NCI-H2196 (cell line): ENCODE measurements around the gene HHAT.
"Not testable (repeated sequence)": the region's sequence is repeated elsewhere in the genome, so short reads cannot be mapped to it uniquely, and the experiment has no call there.

ENCODE experiments used
- DNase-seq: peaks from one replicate; lab custom pipeline; 2025; ENCODE audit not compliant: unreplicated experiment; lab: John Stamatoyannopoulos, UW

The HHAT gene

DNA sequence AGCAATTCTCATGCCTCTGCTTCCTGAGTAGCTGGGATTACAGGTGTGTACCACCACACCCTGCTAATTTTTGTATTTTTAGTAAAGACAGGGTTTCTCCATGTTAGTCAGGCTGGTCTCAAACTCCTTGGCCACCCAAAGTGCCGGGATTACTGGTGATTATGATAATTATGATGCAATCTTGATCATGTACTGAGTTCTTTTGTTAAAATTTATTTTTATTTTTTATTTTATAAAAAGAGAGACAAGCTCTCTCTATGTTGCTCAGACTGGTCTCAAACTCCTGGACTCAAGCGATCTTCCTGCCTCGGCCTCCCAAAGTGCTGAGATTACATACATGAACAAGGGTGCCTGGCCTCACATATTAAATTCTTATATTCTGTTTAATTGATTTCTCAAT is 25.6 kb downstream of the HHAT start:
- not testable (repeated sequence) for DNase-seq

GRCh38 chr1:210358626-210359025 is 29.9 kb downstream of the HHAT start:
- no peak for DNase-seq

DNA sequence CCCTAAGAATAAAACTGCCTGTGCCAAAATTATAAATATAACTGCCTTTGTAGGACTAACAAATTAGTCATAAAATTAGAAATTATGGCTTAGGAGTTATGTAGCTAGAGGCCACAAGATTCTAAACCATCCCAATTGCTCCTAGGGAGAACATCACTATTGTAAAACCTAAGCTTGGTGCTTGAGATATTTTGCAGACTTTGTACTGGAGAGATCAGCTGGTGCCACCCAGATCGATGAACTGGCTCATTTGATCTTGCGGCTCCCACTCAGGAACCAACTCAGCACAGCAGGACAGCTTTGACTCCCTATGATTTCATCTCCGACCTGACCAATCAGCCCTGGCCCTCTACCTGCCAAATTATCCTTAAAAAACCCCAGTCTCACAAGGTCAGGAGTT is 30.6 kb downstream of the HHAT start:
- DNase-seq = no peak

DNA sequence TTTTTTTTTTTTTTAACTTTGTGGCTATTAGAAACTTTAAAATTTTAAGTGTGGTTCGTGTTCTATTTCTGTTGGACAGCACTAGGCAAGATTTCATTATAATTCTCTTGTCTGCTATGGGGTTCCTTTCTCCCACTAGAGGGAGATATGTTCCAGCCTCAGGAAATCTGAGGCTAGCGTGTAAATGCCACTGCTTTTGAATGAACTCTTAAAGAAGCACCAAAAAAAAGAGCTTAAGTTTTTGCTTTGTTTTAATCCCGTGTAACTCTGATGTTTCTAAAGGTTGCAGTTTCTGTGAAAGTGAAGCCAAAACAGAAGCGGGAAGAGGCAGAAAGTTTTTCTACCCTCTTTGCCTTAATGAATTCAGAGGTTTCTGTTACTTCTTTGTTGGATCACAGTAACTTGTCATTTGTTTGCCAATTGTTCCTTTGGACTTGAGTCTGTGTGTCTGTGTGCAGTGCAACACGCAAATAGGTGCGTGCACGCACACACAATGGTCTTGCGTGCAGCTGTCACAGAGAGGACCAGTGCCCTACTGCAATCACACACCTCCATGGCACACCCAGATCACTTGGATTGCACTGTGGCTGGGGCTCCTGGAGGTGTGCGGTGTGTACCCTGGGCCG is 32.3 kb downstream of the HHAT start:
- DNase-seq = peak; percentile 31

GRCh38 chr1:210361665-210362064 is 33.0 kb downstream of the HHAT start:
- no peak for DNase-seq

- DNase-seq = no peak
These were observed 33.8 kb downstream of the HHAT start for GRCh38 chr1:210362526-210362925.

- no peak for DNase-seq
These were observed 34.4 kb downstream of the HHAT start for GRCh38 chr1:210363119-210363518.

- no peak for DNase-seq
These were observed 35.8 kb downstream of the HHAT start for GRCh38 chr1:210364479-210364878.

DNA sequence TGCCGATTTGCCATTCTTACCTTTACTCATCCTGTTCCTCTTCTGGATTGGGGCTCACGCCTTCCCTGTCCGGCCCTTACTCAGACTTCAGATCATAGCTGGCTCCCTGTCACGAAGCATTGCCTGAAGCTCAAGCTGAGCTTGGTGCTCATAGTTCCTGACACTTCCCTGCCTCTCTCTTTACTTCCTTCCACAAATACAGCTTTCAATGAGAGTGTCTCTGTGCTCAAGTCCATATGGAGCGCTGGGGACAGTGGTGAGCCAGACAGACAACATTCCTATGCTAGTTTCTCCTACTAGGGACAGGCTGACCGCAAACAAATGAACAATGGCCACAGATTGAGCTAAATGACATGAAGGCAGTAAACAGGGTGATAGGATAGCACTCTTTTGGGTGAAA is 38.1 kb downstream of the HHAT start:
- DNase-seq = no peak

GRCh38 chr1:210367566-210367965 is 38.9 kb downstream of the HHAT start:
- no peak for DNase-seq

- no peak for DNase-seq
These were observed 40.7 kb downstream of the HHAT start for GRCh38 chr1:210369425-210369824.

- no peak for DNase-seq
These were observed 43.2 kb downstream of the HHAT start for GRCh38 chr1:210371916-210372315.

DNA sequence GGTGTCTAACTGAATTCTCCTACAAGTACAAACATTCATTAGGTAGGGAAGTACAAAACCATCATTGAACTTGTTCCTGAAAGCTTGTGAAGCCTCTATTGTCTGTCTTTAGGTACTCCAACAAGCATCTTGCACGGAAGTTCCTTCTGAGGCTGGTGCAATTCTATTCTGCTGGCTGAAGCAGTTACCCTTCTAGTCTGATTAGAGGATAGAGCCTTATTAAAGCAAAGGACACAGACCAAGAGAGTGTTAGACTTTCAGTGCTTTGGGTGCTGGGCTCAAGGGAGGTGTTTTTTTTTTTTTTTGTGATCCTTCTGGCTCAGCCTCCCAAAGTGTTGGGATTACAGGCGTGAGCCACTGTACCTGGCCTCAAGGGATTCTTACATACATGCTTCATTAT is 43.8 kb downstream of the HHAT start:
- DNase-seq = no peak

DNA sequence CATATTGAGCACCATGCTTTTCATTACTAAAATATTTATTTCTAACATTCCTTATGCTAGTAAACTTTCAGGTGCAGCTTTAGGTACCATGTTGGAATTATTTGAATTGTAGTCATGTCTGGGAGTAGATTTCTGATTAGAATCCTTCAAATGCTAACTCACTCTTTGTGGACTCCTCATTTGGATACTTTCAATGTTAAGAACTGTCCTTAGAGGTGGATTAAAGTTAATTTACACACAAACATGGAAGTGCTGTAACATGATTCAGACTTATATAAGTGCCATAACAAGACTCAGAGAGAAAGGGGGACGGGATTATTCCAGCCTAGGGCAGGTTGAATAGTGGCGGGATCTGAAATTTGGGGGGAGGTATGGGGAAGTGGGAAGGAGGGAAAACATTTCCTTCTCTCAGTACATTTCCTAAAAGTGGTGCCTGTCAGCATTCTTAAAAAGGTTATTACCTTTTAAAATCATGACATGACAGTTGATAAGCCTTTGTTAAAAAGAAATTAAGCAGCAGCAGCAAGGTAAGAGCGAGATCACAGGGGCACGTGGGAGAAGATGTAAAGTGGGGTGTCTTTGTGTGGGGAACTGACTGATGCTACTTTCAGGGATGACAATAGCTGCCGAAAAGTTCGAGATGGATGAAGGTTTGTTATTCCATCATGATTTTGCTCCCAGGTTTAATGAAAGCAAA is 44.4 kb downstream of the HHAT start:
- DNase-seq = no peak

- no peak for DNase-seq
These were observed 44.9 kb downstream of the HHAT start for GRCh38 chr1:210373628-210373877.

- DNase-seq = peak; percentile 40
These were observed 45.3 kb downstream of the HHAT start for GRCh38 chr1:210373878-210374599.

- DNase-seq = no peak
These were observed 45.9 kb downstream of the HHAT start for GRCh38 chr1:210374600-210374953.

- no peak for DNase-seq
These were observed 48.2 kb downstream of the HHAT start for GRCh38 chr1:210376836-210377372.

DNA sequence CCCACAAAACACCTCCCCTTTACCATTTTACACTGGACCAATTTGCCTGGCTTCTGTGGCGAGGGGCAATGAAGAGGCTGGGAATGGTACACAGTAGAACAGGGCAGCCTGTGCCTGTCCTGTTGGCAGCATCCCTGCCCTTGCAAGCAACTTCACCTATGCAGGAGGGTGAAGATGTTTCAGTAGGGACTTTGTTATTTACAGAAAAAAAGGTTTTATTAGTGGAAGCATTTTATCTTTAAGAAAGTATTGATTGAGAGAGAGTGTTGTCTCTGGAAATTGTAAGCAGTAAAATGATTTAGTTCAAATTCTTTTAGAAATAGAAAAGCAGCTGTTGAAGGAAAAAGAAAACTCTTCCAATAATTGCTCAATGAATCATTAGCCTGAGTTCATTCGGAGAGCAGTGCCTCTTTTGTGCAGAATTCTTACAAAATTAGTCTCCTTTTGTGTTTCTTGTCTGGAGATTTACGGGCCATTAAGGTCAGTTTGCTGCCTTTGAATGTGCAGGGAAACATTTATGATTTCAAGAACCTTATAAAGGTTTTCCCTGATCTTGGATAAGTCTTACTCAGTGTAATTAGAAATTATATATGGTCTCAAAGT is 49.1 kb downstream of the HHAT start:
- no peak for DNase-seq

GRCh38 chr1:210378736-210379135 is 50.0 kb downstream of the HHAT start:
- no peak for DNase-seq

DNA sequence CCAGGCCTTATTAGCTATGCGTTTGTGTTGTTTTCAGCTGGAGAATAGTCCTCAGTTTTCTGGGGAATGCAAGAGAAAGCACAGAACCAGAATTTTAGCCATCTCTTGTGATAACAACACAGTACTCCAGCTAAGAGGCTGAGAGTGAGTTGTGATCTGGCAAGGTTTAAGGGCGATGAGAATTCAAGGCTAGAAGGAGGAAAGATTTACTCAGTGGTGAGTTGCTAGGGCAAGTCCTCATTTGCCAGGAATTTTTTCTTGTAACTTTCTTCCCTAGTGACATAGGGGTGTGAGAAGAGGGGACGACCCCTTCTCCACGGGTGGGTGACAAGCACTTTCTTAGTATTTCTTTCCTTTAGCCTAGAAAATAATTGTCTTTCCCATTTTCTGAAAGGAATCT is 53.2 kb downstream of the HHAT start:
- no peak for DNase-seq

GRCh38 chr1:210384625-210385024 is 55.9 kb downstream of the HHAT start:
- DNase-seq = no peak
